Natural killer cell (primary cell): Measurements from ENCODE around the gene RGS3. TPM values are rescaled to one million over a fixed set of nuclear protein-coding genes. Genes with fewer than 3 reads are reported as not detected.

Experiments used
- ATAC-seq, 3 donors: fragments of 150-1000 bp in 2 of 3; fragments of 200-7000 bp in 1 of 3; cut with Tn5 transposase; 1 replicate in 1 of 3; 2 replicates in 2 of 3; pipeline ENCODE4 v1.10.0; 2021; ENCODE audit warnings: mild to moderate bottlenecking in 2 of 3, moderate library complexity in 2 of 3
- DNase-seq, 2 donors: peaks; one replicate each; pipeline versions ENCODE4 v3.0.0 to v3.0.0-alpha.2; 2013 to 2021; ENCODE audit warnings: mixed read lengths in 1 of 2
- H3K27ac ChIP-seq: one replicate; pipeline ENCODE4 v1.5.1; 2013; ENCODE audit warnings: mild to moderate bottlenecking, low read length
- H3K27me3 ChIP-seq: one replicate; pipeline ENCODE4 v1.6.1; 2013; ENCODE audit warnings: low read length; ENCODE audit not compliant: control insufficient read depth, insufficient read depth
- H3K36me3 ChIP-seq: one replicate; pipeline ENCODE4 v1.6.1; 2013; ENCODE audit warnings: low read length; ENCODE audit not compliant: control insufficient read depth, insufficient read depth
- H3K4me1 ChIP-seq: one replicate; pipeline ENCODE4 v1.6.1; 2013; ENCODE audit warnings: low read length; ENCODE audit not compliant: control insufficient read depth, insufficient read depth
- H3K4me3 ChIP-seq: one replicate; pipeline ENCODE4 v1.5.1; 2013; ENCODE audit warnings: low read length
- H3K9me3 ChIP-seq: one replicate; pipeline ENCODE4 v1.6.1; 2013; ENCODE audit warnings: low read length; ENCODE audit not compliant: control insufficient read depth, insufficient read depth
- H3K27ac Mint-ChIP-seq, 2 donors: one replicate each; pipeline ENCODE4 v1.8.0; 2022; ENCODE audit warnings: mild to moderate bottlenecking in 2 of 2, mixed read lengths in 2 of 2, moderate library complexity in 1 of 2
- H3K27me3 Mint-ChIP-seq, 2 donors: one replicate each; pipeline ENCODE4 v1.8.0; 2022; ENCODE audit warnings: low read depth in 2 of 2, mixed read lengths in 2 of 2
- H3K36me3 Mint-ChIP-seq: one replicate; pipeline ENCODE4 v1.8.0; 2022; ENCODE audit warnings: mixed read lengths
- H3K4me1 Mint-ChIP-seq, 2 donors: one replicate each; pipeline ENCODE4 v1.8.0; 2022; ENCODE audit warnings: mixed read lengths in 2 of 2
- H3K4me3 Mint-ChIP-seq: one replicate; pipeline ENCODE4 v1.8.0; 2022; ENCODE audit warnings: mild to moderate bottlenecking, moderate library complexity, mixed read lengths
- H3K9me3 Mint-ChIP-seq, 2 donors: one replicate each; pipeline ENCODE4 v1.8.0; 2022; ENCODE audit warnings: mixed read lengths in 2 of 2
- CTCF ChIP-seq: fragments of 200-600 bp; IDR thresholded peaks from one replicate; pipeline ENCODE4 v1.8.0; 2022; ENCODE audit warnings: antibody characterized with exemption
- whole genome bisulfite sequencing: methylation state at CpG from one replicate; pipeline ENCODE4 v1.1.7; 2013; ENCODE audit warnings: missing lambda C conversion rate; ENCODE audit not compliant: insufficient coverage; 5-methylcytosine and 5-hydroxymethylcytosine counted together
- intact Hi-C: fragments of 100-400 bp; cut with micrococcal nuclease; formaldehyde crosslinking; loops from one replicate; pipeline ENCODE4 v1.14.2; 2022
- total RNA-seq, 4 donors: library from RNA; stranded (reverse); fragments of 120-200 nt in 1 of 4; gene quantifications; one replicate each; pipeline versions ENCODE4 v1.2.3 to v1.2.4, GENCODE V29; 2013 to 2022

Gene RGS3
- total RNA-seq, 3 donors from 2014 or later (not counting 1 experiment from before 2014, with no cell fraction given) = 148 to 269 (median 190) TPM

DNA sequence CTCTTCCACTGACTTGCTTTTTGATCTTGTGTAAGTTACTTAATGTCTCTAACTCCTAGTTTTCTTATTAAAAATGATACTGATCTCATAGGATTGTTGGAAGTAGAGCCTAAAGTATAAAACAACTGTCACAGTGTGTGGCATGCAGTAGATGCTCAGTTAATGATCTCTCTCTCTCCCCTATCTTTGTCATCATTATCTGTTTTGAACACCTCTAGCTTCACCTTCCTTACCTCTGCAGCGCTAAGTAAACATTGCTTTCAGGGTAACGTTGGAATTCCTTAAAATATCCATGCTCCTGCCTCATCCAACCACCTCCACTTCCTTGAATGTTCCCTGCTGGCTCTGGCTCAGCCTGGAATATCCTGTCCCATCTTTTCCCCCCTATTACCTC is 110.4 kb downstream of the RGS3 start:
- Histone ChIP-seq H3K4me3 (no peak overlapping the region), H3K4me1 (peaks cover 84% of the 10 kb centered on the region), H3K9me3 (no peaks in the 10 kb centered on the region), H3K36me3 (peaks cover 1% of the 10 kb centered on the region), H3K27me3 (no peaks in the 10 kb centered on the region), H3K27ac (peak overlapping the region; percentile 18)
- ATAC-seq (no peak), DNase-seq (no peak)
- intact Hi-C loops = loop anchor here (10.0 kb wide), 1 partner anchor 811 kb away; the partner anchor contains the start of gene AKNA
- WGBS = 89% methylated on average over 2 of the region's 2 CpGs
- Mint-ChIP-seq H3K36me3 (no peaks in the 10 kb centered on the region), H3K4me3 (peak overlapping the region; percentile 68), H3K27me3 (no peaks in the 10 kb centered on the region), H3K27ac (peak overlapping the region; percentile 92 to 93), H3K4me1 (peaks cover 92 to 100% of the 10 kb centered on the region in 2 donors), H3K9me3 (no peaks in the 10 kb centered on the region)
- no peak for TF ChIP-seq CTCF

GRCh38 chr9:113574441-113575262 is 111.1 kb downstream of the RGS3 start:
- Histone ChIP-seq H3K27ac (peak overlapping the region; percentile 2), H3K36me3 (peaks cover 1% of the 10 kb centered on the region), H3K9me3 (no peaks in the 10 kb centered on the region), H3K27me3 (no peaks in the 10 kb centered on the region), H3K4me3 (no peak overlapping the region), H3K4me1 (peaks cover 84% of the 10 kb centered on the region)
- Mint-ChIP-seq H3K9me3 (no peaks in the 10 kb centered on the region), H3K4me1 (peaks cover 92 to 100% of the 10 kb centered on the region in 2 donors), H3K4me3 (peak overlapping the region; percentile 68), H3K27me3 (no peaks in the 10 kb centered on the region), H3K36me3 (no peaks in the 10 kb centered on the region), H3K27ac (peak overlapping the region; percentile 92 to 93)
- DNase-seq (no peak), ATAC-seq (no peak)
- intact Hi-C loops = loop anchor here (10.0 kb wide), 1 partner anchor 810 kb away; the partner anchor contains the start of gene AKNA
- no peak for TF ChIP-seq CTCF
- WGBS = 88% methylated on average over 14 of the region's 14 CpGs

DNA sequence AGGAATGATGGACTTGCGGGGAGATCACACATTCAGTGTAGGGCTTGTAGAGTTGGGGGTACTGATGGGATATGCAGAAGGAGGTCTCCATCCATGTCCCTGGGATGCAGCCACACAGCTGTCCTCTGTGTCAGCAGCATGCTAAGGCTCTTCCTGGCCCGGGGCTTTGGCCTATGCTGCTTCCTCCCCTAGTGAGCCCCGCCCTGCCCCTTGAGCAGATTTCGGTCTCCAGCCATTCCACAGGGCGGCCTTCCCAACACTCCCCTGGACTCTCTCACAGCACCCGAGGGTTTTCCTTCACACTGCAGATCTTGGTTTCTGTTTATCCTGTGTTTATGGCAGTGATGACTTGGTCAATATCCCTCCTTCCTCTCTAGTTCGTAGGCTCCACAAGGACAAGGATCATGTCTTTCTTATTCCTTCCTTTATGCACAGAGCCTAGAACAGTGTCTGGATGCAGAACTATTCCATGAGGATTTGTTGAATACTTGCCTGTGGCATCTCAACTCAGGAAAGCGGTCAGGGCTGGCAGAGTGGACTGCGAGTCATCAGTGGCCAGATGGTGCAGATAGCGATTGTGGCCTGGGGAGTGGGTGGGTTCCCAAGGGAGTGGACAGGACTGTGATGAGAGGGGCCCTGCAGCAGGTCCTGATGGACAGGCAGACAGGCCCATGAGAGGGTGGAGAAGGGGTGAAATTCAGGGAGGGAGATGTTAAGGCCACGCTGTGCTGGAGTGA is 114.2 kb downstream of the RGS3 start:
- ATAC-seq (no peak), DNase-seq (no peak)
- peaks cover 90 to 100% of the 10 kb centered on the region in 2 donors for H3K4me1 Mint-ChIP-seq
- no peaks in the 10 kb centered on the region for H3K27me3 ChIP-seq
- H3K27me3 Mint-ChIP-seq = no peaks in the 10 kb centered on the region
- 60% methylated on average over 11 of the region's 11 CpGs for WGBS
- no peaks in the 10 kb centered on the region for H3K9me3 ChIP-seq
- H3K27ac ChIP-seq = peak overlapping the region; percentile 81
- TF ChIP-seq CTCF = no peak
- no peaks in the 10 kb centered on the region for H3K36me3 Mint-ChIP-seq
- H3K4me3 Mint-ChIP-seq = peak overlapping the region; percentile 77
- no peaks in the 10 kb centered on the region for H3K9me3 Mint-ChIP-seq
- H3K4me1 ChIP-seq = peaks cover 98% of the 10 kb centered on the region
- peaks cover 8% of the 10 kb centered on the region for H3K36me3 ChIP-seq
- intact Hi-C loops = loop anchor here (2.0 to 10.0 kb wide), 3 partner anchors 131 to 807 kb away; partner anchors contain the start of genes AKNA, C9orf43 and POLE3
- H3K4me3 ChIP-seq = no peak overlapping the region
- peak overlapping the region; percentile 92 to 93 for H3K27ac Mint-ChIP-seq
